Aorta (tissue), 5 donors: ENCODE results near the gene IMPA2. TPM values are rescaled to one million over a fixed set of nuclear protein-coding genes. Genes with fewer than 3 reads are reported as not detected.

Experiments
- ATAC-seq: fragments of 200-7000 bp; cut with Tn5 transposase; one replicate; pipeline ENCODE4 v1.9.1; 2022; ENCODE audit warnings: moderate library complexity; ENCODE audit not compliant: low FRiP score
- DNase-seq, 2 donors: peaks; one replicate each; pipeline ENCODE4 v3.0.0-alpha.2; 2020
- H3K27ac ChIP-seq, 2 donors: one replicate each; pipeline ENCODE4 v1.5.1; 2013; ENCODE audit warnings: low read length in 2 of 2, mild to moderate bottlenecking in 2 of 2, moderate library complexity in 2 of 2, control low read depth in 1 of 2, inconsistent platforms in 1 of 2, low read depth in 1 of 2
- H3K27me3 ChIP-seq, 2 donors: one replicate each; pipeline ENCODE4 v1.6.1; 2013; ENCODE audit warnings: control low read depth in 1 of 2, low read length in 1 of 2, mild to moderate bottlenecking in 1 of 2, moderate library complexity in 1 of 2; ENCODE audit not compliant: insufficient read depth in 2 of 2, control insufficient read depth in 1 of 2
- H3K36me3 ChIP-seq, 2 donors: one replicate each; pipeline ENCODE4 v1.6.1; 2013; ENCODE audit warnings: control low read depth in 1 of 2, low read length in 1 of 2, mild to moderate bottlenecking in 1 of 2; ENCODE audit not compliant: insufficient read depth in 2 of 2, control insufficient read depth in 1 of 2
- H3K4me1 ChIP-seq, 2 donors: one replicate each; pipeline ENCODE4 v1.6.1; 2013; ENCODE audit warnings: low read length in 2 of 2, control low read depth in 1 of 2, mild to moderate bottlenecking in 1 of 2, moderate library complexity in 1 of 2; ENCODE audit not compliant: insufficient read depth in 2 of 2, control insufficient read depth in 1 of 2
- H3K4me3 ChIP-seq, 2 donors: one replicate each; pipeline ENCODE4 v1.5.1; 2013; ENCODE audit warnings: low read length in 2 of 2, control low read depth in 1 of 2, mild to moderate bottlenecking in 1 of 2
- H3K9me3 ChIP-seq: one replicate; pipeline ENCODE4 v1.6.1; 2013; ENCODE audit warnings: mild to moderate bottlenecking, low read length; ENCODE audit not compliant: control insufficient read depth
- WGBS, 2 donors: extraction: QIAGEN DNeasy Blood & Tissue Kit; methylation state at CpG; one replicate each; pipeline ENCODE4 v1.1.7; 2013; 5-methylcytosine and 5-hydroxymethylcytosine counted together
- intact Hi-C, 2 donors: fragments of 100-400 bp; cut with DNase I; formaldehyde crosslinking; loops; one replicate each; pipeline versions ENCODE4 v1.14.2 to v1.15.0; 2022
- polyA plus RNA-seq, 2 donors: library from polyadenylated mRNA; stranded (reverse); fragments of 200-250 nt; gene quantifications; one replicate each; pipeline ENCODE4 v1.2.3, GENCODE V29; 2013
- total RNA-seq, 2 donors: library from RNA; stranded (reverse); fragmentation: NEBNext Ultra II Directional; extraction: Animal tissue kit (Norgen Biotek cat#: 25700); gene quantifications; one replicate each; pipeline ENCODE4 v1.2.1, GENCODE V29; 2021
- donor health status: healthy with polysubstance abuse.
- donor health status: Bipolar disorder and iron deficiency.
- donor health status: DM: no; HTN: no; CAD: no.
- donor health status: DM: no; HTN: no; CAD: no.
- donor health status: DM: yes; HTN: yes; CAD: no.

IMPA2 gene
- total and polyA plus RNA-seq, 4 donors: 7.9 to 19.9 (median 14.1) TPM

DNA sequence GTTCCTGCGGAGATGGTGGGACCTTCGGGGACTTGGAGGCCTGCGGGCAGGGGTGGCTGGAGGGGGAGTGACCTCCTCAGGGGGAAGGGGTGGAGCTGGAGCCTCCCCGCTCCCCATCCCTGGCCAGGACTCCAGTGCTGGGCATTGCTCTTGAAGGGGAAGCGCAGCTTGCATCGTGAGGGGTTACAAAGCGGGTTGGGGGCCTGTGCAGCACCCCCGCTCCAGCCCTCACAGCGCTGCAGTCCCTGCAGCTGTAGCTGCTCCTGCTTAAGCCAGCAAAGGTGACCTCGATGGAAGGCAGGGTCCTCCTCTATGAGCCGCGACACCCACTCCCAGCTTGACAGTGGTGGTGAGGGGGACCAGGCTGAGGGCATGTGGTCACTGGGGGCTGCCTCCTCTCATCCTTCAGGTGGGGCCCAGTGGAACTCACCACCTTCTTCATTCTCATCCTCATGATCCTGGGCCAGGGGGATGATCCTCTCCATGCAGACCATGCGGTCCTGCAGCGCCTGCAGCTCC, 75.6 kb downstream of the IMPA2 start:
- intact Hi-C loops: no loop called here
- Histone ChIP-seq H3K4me1 (no peaks in the 10 kb centered on the region), H3K9me3 (no peaks in the 10 kb centered on the region), H3K27ac (no peak overlapping the region), H3K27me3 (no peaks in the 10 kb centered on the region), H3K4me3 (no peak overlapping the region), H3K36me3 (no peaks in the 10 kb centered on the region)
- DNase-seq (no peak), ATAC-seq (no peak)
- WGBS, 2 donors: 81 to 82% methylated on average over 14 of the region's 14 CpGs

DNA sequence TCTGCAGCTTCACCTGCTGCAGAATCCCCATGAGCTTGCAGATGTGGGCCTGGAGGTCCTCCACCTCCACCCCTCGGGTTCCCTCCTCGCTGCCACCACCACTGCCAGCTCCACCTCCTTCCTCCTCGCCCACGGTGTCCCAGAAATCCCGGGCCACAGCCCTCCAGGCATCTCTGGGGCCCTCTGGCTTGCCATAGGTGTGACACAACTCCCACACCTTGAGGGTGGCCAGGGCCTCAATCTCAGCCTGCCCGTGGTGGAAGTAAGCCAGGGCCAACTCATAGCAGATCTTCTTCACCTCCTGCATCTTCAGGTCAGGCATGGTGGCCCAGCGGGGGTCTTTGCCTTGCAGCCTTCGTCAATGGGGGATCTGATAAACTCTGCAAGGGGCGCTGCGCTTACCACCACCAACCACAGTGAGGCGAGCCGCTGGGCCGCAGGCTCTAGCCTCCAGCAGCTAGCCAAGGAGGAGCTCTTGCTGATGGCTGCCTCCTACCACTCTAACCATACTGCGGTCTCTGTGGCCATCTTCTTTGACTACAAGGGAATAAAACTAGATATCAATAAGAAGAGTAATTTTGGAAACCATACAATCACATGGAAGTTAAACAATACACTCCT, 76.2 kb downstream of the IMPA2 start:
- no peaks in the 10 kb centered on the region for H3K27me3 ChIP-seq
- H3K36me3 ChIP-seq: no peaks in the 10 kb centered on the region
- 77% methylated on average over 14 of the region's 14 CpGs for WGBS, 2 donors
- DNase-seq (no peak), ATAC-seq (no peak)
- intact Hi-C loops: no loop called here
- no peaks in the 10 kb centered on the region for H3K4me1 ChIP-seq
- H3K4me3 ChIP-seq: no peak overlapping the region
- no peak overlapping the region for H3K27ac ChIP-seq
- no peaks in the 10 kb centered on the region for H3K9me3 ChIP-seq

DNA sequence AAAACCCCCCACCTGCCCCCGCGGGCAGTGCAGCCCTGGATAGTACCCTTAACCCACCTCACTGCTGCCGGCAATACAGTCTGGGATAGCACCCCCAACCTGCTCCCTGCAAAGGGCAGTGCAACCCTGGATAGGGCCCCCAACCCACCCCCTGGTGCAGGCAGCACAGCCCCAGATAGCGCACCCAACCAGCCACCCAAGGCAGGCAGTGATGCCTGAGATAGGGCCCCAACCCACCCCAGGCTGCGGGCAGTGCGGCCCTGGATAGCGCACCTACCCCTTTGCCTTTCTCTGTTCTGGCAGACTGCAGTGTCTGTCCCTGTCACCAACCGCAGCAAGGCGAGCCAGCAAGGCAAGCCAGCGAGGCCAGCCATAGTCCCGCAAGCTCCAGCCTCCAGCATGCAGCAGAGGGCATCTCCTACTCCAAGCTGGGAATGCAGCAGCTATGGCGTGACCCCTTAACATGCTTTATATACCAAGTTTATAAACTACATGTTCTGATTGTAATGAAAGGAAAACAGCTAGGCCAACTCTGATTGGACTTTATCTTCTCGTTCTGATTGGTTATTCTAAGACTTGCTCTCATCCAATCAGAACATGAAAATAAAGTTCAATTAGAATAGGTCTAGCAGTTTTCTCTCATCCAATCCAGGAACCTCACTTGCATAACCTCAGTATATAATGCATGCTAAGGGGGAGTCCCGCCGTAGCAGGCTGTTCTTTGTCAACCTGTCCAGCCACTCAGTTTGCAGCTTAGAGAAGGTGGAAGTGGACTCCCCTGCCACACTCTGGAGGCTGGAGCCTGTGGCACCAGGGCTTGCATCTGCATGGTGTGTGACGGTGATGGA, 78.3 kb downstream of the IMPA2 start:
- Histone ChIP-seq H3K4me1 (no peaks in the 10 kb centered on the region), H3K27me3 (no peaks in the 10 kb centered on the region), H3K27ac (no peak overlapping the region), H3K4me3 (no peak overlapping the region), H3K9me3 (no peaks in the 10 kb centered on the region), H3K36me3 (no peaks in the 10 kb centered on the region)
- 86 to 87% methylated on average over 16 of the region's 16 CpGs for WGBS, 2 donors
- intact Hi-C loops: loop anchor here in 1 of 2 donors (10.0 kb wide), 1 partner anchor 175 kb away; no protein-coding TSS in a partner anchor
- ATAC-seq: no peak
- no peak for DNase-seq

- Histone ChIP-seq H3K9me3 (no peaks in the 10 kb centered on the region), H3K36me3 (no peaks in the 10 kb centered on the region), H3K27me3 (no peaks in the 10 kb centered on the region), H3K4me3 (no peak overlapping the region), H3K27ac (no peak overlapping the region), H3K4me1 (no peaks in the 10 kb centered on the region)
- ATAC-seq: peak; percentile 23
- intact Hi-C loops: loop anchor here in 1 of 2 donors (10.0 kb wide), 1 partner anchor 174 kb away; no protein-coding TSS in a partner anchor
- WGBS, 2 donors: 79% methylated on average over 19 to 20 of the region's 20 CpGs
- DNase-seq: no peak
Measured at GRCh38 chr18:12060182-12060870, 79.0 kb downstream of the IMPA2 start.

DNA sequence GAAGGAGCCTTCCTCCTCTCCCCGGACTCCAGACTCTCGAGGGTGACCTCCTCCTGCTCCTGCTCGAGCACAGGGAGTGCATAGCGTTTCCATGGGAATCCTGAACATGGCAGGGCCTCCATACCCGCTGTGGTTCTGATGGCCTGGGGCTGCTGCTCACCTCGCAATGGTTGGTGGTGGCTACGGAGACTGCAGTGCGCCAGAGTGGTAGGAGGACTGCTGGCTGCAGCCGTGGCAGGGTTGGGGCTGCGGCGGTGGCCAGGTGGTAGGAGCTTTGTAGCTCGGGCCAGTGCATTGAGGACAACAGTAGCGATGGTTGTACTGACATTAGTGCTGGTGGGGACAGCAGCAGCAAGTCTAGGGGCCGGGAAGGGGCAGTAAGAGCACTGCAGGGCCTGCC, 80.4 kb downstream of the IMPA2 start:
- DNase-seq (no peak), ATAC-seq (no peak)
- H3K27me3 ChIP-seq: no peaks in the 10 kb centered on the region
- intact Hi-C loops: loop anchor here in 1 of 2 donors (10.0 kb wide), 1 partner anchor 173 kb away; no protein-coding TSS in a partner anchor
- no peak overlapping the region for H3K27ac ChIP-seq
- H3K4me1 ChIP-seq: no peaks in the 10 kb centered on the region
- H3K36me3 ChIP-seq: no peaks in the 10 kb centered on the region
- H3K4me3 ChIP-seq: no peak overlapping the region
- H3K9me3 ChIP-seq: no peaks in the 10 kb centered on the region
- 86 to 88% methylated on average over 14 of the region's 14 CpGs for WGBS, 2 donors

DNA sequence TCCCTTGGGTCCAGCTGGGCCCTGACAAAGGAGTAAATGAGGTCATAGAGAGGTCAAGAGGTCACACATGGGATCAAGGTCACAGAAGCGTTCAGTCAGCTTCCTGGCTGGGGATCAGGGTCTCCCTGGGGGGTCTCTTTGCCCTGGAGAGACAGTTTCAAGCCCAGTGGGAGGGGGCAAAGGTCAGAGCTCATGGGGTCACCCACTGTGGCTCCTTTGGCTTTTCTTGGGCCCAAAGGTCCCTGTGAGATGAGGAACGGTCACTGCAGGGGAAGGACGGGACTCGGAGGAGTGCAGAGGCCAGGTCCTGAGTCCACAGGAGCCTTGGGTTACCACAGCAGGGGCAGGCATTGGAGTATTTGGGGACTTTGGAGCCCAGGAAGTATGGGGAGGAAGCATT, 81.7 kb downstream of the IMPA2 start:
- H3K27ac ChIP-seq: no peak overlapping the region
- H3K27me3 ChIP-seq: no peaks in the 10 kb centered on the region
- H3K4me1 ChIP-seq: no peaks in the 10 kb centered on the region
- no peak overlapping the region for H3K4me3 ChIP-seq
- no peaks in the 10 kb centered on the region for H3K9me3 ChIP-seq
- 70 to 71% methylated on average over 4 of the region's 4 CpGs for WGBS, 2 donors
- H3K36me3 ChIP-seq: no peaks in the 10 kb centered on the region
- no peak for DNase-seq
- intact Hi-C loops: loop anchor here in 1 of 2 donors (10.0 kb wide), 1 partner anchor 172 kb away; no protein-coding TSS in a partner anchor
- ATAC-seq: no peak

DNA sequence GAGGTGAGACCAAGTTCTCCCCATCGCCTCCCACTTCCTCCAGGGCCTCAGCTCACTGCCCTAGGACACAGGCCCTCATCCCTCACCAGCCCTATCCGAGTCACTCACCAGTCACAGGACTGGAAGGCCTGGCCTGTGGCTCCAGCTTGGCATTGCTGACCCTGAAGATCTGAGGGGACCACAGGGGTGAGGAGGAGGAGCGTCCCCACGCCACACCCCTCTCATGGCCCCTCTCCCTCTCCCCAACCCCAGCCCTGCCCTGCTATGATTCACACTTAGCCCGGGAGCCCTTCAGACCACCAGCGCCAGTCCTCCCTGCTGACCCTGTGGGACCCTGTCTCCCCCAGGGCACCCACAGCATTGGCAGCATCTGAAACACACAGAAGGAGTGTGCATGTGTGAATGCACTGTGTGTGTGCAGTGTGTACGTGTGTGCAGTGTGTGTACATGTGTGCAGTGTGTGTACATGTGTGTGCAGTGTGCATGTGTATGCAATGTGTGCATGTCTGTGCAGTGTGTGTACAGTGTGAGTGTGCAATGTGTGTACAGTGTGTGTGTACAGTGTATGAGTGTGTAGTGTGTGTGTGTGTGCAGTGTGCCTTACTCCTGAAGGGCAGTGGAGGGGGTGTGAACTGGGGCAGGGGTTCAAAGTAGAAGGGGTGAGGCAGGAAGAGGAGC, 82.9 kb downstream of the IMPA2 start:
- intact Hi-C loops: loop anchor here in 1 of 2 donors (10.0 kb wide), 1 partner anchor 171 kb away; no protein-coding TSS in a partner anchor
- H3K4me3 ChIP-seq: no peak overlapping the region
- DNase-seq (no peak), ATAC-seq (no peak)
- H3K27me3 ChIP-seq: no peaks in the 10 kb centered on the region
- no peaks in the 10 kb centered on the region for H3K9me3 ChIP-seq
- no peaks in the 10 kb centered on the region for H3K36me3 ChIP-seq
- 91 to 95% methylated on average over 6 to 7 of the region's 7 CpGs for WGBS, 2 donors
- H3K27ac ChIP-seq: no peak overlapping the region
- no peaks in the 10 kb centered on the region for H3K4me1 ChIP-seq

DNA sequence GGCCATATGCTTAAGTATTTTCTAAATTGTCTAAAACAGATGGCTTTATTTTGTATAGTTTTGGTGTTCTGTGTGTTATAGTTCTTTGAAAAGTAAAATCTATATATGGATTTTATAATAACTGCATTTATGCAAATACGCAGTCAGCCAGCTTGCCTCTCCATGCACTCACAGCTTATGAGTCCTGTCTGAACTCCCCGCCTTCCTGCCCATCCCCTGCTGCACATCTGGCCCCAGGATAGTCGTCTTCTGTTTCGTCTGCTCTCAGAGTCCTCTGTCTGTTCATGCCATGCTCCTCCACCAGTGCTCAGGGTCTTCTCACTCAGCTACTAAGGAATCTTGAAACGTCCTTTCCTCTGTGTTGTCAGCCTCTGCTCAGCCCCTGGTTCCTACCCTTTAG, 84.1 kb downstream of the IMPA2 start:
- 80 to 81% methylated on average over 5 of the region's 5 CpGs for WGBS, 2 donors
- Histone ChIP-seq H3K27me3 (no peaks in the 10 kb centered on the region), H3K27ac (no peak overlapping the region), H3K4me3 (no peak overlapping the region), H3K36me3 (no peaks in the 10 kb centered on the region), H3K9me3 (no peaks in the 10 kb centered on the region), H3K4me1 (no peaks in the 10 kb centered on the region)
- intact Hi-C loops: loop anchor here in 1 of 2 donors (10.0 kb wide), 1 partner anchor 169 kb away; no protein-coding TSS in a partner anchor
- no peak for DNase-seq
- no peak for ATAC-seq
